GM12878 (cell line): ENCODE measurements around the gene ARMCX6.

Source experiments
- NR2C2 ChIP-seq: IDR thresholded peaks from 2 replicates; pipeline ENCODE4 v1.6.1; 2011; ENCODE audit warnings: borderline replicate concordance, low read depth; ENCODE audit not compliant: control insufficient read depth, insufficient read length
- POLR2A ChIP-seq: IDR thresholded peaks from 2 replicates; pipeline ENCODE4 v1.6.1; 2011; ENCODE audit warnings: low read depth, mild to moderate bottlenecking, low read length
- POLR2AphosphoS5 ChIP-seq: IDR thresholded peaks from 2 replicates; pipeline ENCODE4 v1.6.1; 2011; ENCODE audit warnings: mild to moderate bottlenecking, low read length, inconsistent platforms
- TARDBP ChIP-seq: IDR thresholded peaks from 2 replicates; pipeline ENCODE4 v1.6.1; 2016; ENCODE audit warnings: borderline replicate concordance
- TF ChIP-seq, protein P1 (sequence below), 3 experiments: IDR thresholded peaks in 2 of 3; conservative IDR thresholded peaks in 1 of 3; 2 replicates each; pipeline ENCODE4 v1.5.1; 2011; ENCODE audit warnings: low read depth in 3 of 3, low read length in 3 of 3, mild to moderate bottlenecking in 3 of 3, control low read depth in 2 of 3, moderate library complexity in 2 of 3, inconsistent platforms in 1 of 3, mixed read lengths in 1 of 3; ENCODE audit not compliant: control insufficient read depth in 2 of 3, insufficient read depth in 1 of 3; ENCODE audit errors: extremely low read depth in 1 of 3
- TF ChIP-seq, protein P2 (sequence below): IDR thresholded peaks from 2 replicates; pipeline ENCODE4 v1.6.1; 2012; ENCODE audit warnings: mild to moderate bottlenecking, low read depth, low read length

DNA sequence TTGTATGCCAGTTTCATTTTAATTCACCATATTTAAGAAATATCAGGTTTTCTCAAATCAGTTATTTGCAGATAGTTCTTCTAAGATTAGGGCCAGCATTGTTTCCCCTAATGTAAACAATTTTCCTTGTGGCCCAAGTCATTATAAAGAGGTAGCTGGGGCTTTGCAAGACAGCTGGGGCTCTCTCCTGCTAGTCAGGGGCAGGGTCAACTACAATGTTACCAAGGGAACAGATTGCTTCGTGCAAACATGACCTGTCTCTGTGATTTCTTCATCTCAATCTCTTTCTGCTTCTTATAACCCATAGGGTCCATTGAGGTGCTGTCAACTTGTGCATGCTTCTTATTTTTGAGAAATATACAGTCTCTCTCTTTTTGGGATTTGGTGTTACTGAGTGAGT, 12.1 kb downstream of the ARMCX6 start:
- no peak for TF ChIP-seq POLR2AphosphoS5
- TF ChIP-seq, protein P1, sequence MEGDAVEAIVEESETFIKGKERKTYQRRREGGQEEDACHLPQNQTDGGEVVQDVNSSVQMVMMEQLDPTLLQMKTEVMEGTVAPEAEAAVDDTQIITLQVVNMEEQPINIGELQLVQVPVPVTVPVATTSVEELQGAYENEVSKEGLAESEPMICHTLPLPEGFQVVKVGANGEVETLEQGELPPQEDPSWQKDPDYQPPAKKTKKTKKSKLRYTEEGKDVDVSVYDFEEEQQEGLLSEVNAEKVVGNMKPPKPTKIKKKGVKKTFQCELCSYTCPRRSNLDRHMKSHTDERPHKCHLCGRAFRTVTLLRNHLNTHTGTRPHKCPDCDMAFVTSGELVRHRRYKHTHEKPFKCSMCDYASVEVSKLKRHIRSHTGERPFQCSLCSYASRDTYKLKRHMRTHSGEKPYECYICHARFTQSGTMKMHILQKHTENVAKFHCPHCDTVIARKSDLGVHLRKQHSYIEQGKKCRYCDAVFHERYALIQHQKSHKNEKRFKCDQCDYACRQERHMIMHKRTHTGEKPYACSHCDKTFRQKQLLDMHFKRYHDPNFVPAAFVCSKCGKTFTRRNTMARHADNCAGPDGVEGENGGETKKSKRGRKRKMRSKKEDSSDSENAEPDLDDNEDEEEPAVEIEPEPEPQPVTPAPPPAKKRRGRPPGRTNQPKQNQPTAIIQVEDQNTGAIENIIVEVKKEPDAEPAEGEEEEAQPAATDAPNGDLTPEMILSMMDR (IDR thresholded peaks at IDR 0.05 in 2 of 3, conservative IDR thresholded peaks at IDR 0.05 in 1 of 3; ENCODE audit: control insufficient read depth in 2 of 3, extremely low read depth in 1 of 3, insufficient read depth in 1 of 3, low read depth in 3 of 3, low read length in 3 of 3) = no peak
- no peak for TF ChIP-seq NR2C2
- TF ChIP-seq POLR2A = no peak
- TF ChIP-seq TARDBP = no peak
- TF ChIP-seq, protein P2, sequence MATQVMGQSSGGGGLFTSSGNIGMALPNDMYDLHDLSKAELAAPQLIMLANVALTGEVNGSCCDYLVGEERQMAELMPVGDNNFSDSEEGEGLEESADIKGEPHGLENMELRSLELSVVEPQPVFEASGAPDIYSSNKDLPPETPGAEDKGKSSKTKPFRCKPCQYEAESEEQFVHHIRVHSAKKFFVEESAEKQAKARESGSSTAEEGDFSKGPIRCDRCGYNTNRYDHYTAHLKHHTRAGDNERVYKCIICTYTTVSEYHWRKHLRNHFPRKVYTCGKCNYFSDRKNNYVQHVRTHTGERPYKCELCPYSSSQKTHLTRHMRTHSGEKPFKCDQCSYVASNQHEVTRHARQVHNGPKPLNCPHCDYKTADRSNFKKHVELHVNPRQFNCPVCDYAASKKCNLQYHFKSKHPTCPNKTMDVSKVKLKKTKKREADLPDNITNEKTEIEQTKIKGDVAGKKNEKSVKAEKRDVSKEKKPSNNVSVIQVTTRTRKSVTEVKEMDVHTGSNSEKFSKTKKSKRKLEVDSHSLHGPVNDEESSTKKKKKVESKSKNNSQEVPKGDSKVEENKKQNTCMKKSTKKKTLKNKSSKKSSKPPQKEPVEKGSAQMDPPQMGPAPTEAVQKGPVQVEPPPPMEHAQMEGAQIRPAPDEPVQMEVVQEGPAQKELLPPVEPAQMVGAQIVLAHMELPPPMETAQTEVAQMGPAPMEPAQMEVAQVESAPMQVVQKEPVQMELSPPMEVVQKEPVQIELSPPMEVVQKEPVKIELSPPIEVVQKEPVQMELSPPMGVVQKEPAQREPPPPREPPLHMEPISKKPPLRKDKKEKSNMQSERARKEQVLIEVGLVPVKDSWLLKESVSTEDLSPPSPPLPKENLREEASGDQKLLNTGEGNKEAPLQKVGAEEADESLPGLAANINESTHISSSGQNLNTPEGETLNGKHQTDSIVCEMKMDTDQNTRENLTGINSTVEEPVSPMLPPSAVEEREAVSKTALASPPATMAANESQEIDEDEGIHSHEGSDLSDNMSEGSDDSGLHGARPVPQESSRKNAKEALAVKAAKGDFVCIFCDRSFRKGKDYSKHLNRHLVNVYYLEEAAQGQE = no peak
